Ovary (tissue), 3 donors: Measurements from ENCODE around the gene SIPA1L3.

Experiments
- CTCF ChIP-seq, 3 donors: fragments of 450-650 bp in 2 of 3; fragments of 200-600 bp in 1 of 3; IDR thresholded peaks; one replicate each; pipeline versions ENCODE4 v1.5.1 to v1.8.0; 2016 to 2022; ENCODE audit warnings: antibody characterized with exemption in 3 of 3, mild to moderate bottlenecking in 1 of 3
- EP300 ChIP-seq: sonication (generic); formaldehyde crosslinking; IDR thresholded peaks from one replicate; pipeline ENCODE4 v1.6.1; 2017; ENCODE audit warnings: antibody characterized with exemption
- POLR2A ChIP-seq: fragments of 450-650 bp; IDR thresholded peaks from one replicate; pipeline ENCODE4 v1.6.1; 2017; ENCODE audit warnings: antibody characterized with exemption, mild to moderate bottlenecking, moderate library complexity
- donor health status: DM: no; HTN: no; CAD: no.

- TF ChIP-seq CTCF (IDR thresholded peaks at IDR 0.05) (no peak), EP300 (no peak), POLR2A (no peak)
Measured at GRCh38 chr19:38145623-38146022, 238.6 kb downstream of the SIPA1L3 start.
